Measurements from ENCODE around the gene SEMA3D. TPM values are rescaled to one million over a fixed set of nuclear protein-coding genes. Genes with fewer than 3 reads are reported as not detected.
A peak's percentile ranks its signal among the peaks of the same experiment; 100 is the strongest.

SEMA3D gene
- total RNA-seq, 2 donors from 2014 or later = 1.4 to 1.5 TPM

DNA sequence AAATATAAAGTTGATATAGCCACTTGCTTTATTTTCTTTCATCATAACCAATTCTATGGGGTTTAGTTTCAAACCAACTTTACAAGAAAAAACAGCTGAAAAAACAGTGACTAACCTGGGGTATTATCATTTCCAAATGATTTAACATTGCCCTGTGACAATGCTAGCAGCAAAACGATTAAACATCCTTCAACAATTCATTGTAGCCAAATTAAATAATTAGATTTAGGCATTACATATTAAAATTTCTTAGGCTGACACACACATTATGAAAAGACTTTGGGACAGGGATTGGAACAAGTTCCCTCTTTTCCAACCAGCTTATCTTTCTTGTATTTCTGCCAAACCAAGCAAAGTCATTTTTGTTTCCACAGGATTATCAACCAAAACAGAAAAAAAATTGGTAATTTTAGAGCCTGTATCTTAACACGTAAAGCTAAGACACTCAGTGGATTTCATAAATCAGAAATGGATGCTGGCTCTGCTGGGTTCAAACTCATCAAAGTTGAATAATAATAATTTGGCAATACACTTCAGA is 84.0 kb downstream of the SEMA3D start:
- Histone ChIP-seq H3K4me1 (peaks cover 0 to 6% of the 10 kb centered on the region in 2 donors), H3K4me3 (no peak overlapping the region), H3K9me3 (no peaks in the 10 kb centered on the region), H3K27ac (peak overlapping the region in 1 of 2 donors; percentile 25), H3K27me3 (no peaks in the 10 kb centered on the region), H3K36me3 (no peaks in the 10 kb centered on the region)
- TF ChIP-seq, protein P1, sequence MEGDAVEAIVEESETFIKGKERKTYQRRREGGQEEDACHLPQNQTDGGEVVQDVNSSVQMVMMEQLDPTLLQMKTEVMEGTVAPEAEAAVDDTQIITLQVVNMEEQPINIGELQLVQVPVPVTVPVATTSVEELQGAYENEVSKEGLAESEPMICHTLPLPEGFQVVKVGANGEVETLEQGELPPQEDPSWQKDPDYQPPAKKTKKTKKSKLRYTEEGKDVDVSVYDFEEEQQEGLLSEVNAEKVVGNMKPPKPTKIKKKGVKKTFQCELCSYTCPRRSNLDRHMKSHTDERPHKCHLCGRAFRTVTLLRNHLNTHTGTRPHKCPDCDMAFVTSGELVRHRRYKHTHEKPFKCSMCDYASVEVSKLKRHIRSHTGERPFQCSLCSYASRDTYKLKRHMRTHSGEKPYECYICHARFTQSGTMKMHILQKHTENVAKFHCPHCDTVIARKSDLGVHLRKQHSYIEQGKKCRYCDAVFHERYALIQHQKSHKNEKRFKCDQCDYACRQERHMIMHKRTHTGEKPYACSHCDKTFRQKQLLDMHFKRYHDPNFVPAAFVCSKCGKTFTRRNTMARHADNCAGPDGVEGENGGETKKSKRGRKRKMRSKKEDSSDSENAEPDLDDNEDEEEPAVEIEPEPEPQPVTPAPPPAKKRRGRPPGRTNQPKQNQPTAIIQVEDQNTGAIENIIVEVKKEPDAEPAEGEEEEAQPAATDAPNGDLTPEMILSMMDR (IDR thresholded peaks at IDR 0.05) = no peak
- no peak for DNase-seq (ENCODE audit: low spot score)

DNA sequence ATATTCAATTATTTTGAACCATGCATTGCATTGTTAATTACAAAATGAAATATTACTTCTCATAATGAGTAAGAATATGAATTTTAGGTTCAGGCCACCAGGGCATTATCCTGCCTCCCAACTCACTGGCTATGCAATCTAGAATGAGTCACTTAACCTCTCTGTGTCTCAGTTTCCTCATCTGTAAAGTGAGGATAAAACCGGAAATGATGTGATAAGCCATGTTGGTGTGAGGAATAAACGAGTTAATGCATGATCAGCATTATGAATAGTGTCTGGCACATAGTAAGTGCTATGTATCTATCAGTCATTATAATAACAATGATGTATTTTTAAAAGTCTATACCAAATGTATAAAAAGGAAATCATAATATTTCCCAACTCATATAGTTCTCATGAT is 85.5 kb downstream of the SEMA3D start:
- Histone ChIP-seq H3K27me3 (no peaks in the 10 kb centered on the region), H3K36me3 (no peaks in the 10 kb centered on the region), H3K4me1 (peaks cover 0 to 8% of the 10 kb centered on the region in 2 donors), H3K4me3 (no peak overlapping the region), H3K27ac (no peak overlapping the region), H3K9me3 (no peaks in the 10 kb centered on the region)
- TF ChIP-seq, protein P1 (IDR thresholded peaks at IDR 0.05) = no peak
- no peak for DNase-seq (ENCODE audit: low spot score)

DNA sequence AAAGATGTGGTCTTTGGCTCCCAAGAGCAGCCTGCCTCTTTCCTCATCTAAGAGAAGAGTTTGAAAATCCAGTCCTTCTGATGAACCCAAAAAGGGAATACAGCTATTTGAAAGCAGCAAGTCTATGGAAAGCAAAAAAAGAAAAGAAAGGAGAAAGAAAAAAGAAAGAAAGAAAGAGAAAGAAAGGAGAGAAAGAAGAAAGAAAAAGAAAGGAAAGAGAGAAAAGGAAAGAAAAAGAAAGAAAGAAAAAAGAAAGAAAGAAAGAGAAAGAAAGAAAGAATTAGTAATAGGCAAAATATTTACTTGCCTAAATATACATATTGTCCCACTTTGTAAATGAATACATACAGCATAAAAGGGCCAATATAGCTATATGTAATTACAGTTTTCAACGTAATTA is 89.0 kb downstream of the SEMA3D start:
- Histone ChIP-seq H3K36me3 (no peaks in the 10 kb centered on the region), H3K4me1 (peaks cover 0 to 24% of the 10 kb centered on the region in 2 donors), H3K27ac (no peak overlapping the region), H3K27me3 (no peaks in the 10 kb centered on the region), H3K9me3 (no peaks in the 10 kb centered on the region), H3K4me3 (no peak overlapping the region)
- TF ChIP-seq, protein P1 (IDR thresholded peaks at IDR 0.05) = no peak
- DNase-seq (ENCODE audit: low spot score) = no peak

DNA sequence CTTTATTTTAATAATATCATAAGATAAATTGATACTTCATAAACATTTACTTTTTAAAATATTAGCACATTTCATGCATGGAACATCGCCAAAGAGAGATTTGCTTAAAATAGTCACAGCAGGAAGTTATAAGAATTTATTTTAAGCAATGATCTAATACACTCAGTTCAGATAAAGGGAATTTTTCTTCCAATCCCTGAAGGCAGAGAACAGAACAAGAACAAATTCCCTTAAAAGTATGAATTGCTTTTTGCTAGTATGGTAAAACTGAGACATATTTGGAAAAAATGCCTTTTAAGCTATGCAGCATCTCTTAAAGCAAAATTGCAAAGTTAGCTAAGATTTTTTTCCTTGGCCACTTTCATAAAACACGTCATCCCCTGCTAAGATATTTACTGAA is 91.0 kb downstream of the SEMA3D start:
- no peaks in the 10 kb centered on the region for H3K36me3 ChIP-seq
- H3K4me3 ChIP-seq = no peak overlapping the region
- H3K4me1 ChIP-seq = peaks cover 0 to 24% of the 10 kb centered on the region in 2 donors
- no peaks in the 10 kb centered on the region for H3K9me3 ChIP-seq
- TF ChIP-seq, protein P1 (IDR thresholded peaks at IDR 0.05) = no peak
- H3K27me3 ChIP-seq = no peaks in the 10 kb centered on the region
- H3K27ac ChIP-seq = no peak overlapping the region
- DNase-seq (ENCODE audit: low spot score) = no peak

DNA sequence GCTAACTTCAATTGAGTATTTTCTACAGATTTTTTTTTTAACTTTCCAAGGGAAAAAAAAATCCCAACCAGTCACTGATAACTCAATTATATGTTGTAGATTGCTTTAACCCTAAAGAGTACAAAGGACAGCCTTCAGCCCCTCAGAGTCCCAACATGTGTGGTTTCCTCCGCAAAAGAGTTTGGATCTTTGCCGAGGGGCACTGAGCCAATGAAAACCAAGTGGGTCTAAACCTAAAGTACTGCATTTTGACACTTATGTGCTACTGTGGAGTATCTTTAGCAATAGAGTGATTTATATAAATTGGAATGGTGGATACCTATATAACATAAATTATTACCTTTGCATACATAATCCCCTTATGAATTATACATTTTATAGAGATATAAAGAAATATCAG is 91.5 kb downstream of the SEMA3D start:
- peak overlapping the region in 1 of 2 donors; percentile 8 for H3K27ac ChIP-seq

More for the DNA sequence above, 91.5 kb downstream of the SEMA3D start:
- TF ChIP-seq, protein P1 (IDR thresholded peaks at IDR 0.05) = no peak
- Histone ChIP-seq H3K4me1 (peaks cover 0 to 24% of the 10 kb centered on the region in 2 donors), H3K9me3 (no peaks in the 10 kb centered on the region), H3K27me3 (no peaks in the 10 kb centered on the region), H3K36me3 (no peaks in the 10 kb centered on the region), H3K4me3 (no peak overlapping the region)
- DNase-seq (ENCODE audit: low spot score) = no peak
